Sigmoid colon (tissue), 4 donors: ENCODE measurements around the gene FRS2.

Source experiments
- CTCF ChIP-seq, 4 experiments: fragments of 450-650 bp in 3 of 4; fragments of 200-600 bp in 1 of 4; IDR thresholded peaks; one replicate each; pipeline ENCODE4 v1.5.1; 2016 to 2019; ENCODE audit warnings: antibody characterized with exemption in 4 of 4, mild to moderate bottlenecking in 3 of 4, moderate library complexity in 2 of 4
- POLR2A ChIP-seq, 2 donors: fragments of 450-650 bp; IDR thresholded peaks; one replicate each; pipeline ENCODE4 v1.6.1; 2016; ENCODE audit warnings: antibody characterized with exemption in 2 of 2, mild to moderate bottlenecking in 2 of 2, moderate library complexity in 2 of 2
- POLR2AphosphoS5 ChIP-seq, 4 donors: sonication (generic); formaldehyde crosslinking; IDR thresholded peaks; one replicate each; pipeline ENCODE4 v1.6.1; 2017; ENCODE audit warnings: antibody characterized with exemption in 4 of 4

- TF ChIP-seq CTCF (IDR thresholded peaks at IDR 0.05) (no peak), POLR2AphosphoS5 (IDR thresholded peaks at IDR 0.05) (no peak), POLR2A (IDR thresholded peaks at IDR 0.05) (no peak)
These were observed 31.6 kb upstream of the FRS2 start for GRCh38 chr12:69438539-69438938.
